ENCODE results near the gene AZGP1. TPM values are rescaled to one million over a fixed set of nuclear protein-coding genes. Genes with fewer than 3 reads are reported as not detected.
A peak's percentile ranks its signal among the peaks of the same experiment; 100 is the strongest.

The AZGP1 gene
- total and polyA plus RNA-seq, 2 of the 13 experiments (the other 11 are each of a cell fraction or from before 2014, with no cell fraction given), result 93.8 to 229 TPM

DNA sequence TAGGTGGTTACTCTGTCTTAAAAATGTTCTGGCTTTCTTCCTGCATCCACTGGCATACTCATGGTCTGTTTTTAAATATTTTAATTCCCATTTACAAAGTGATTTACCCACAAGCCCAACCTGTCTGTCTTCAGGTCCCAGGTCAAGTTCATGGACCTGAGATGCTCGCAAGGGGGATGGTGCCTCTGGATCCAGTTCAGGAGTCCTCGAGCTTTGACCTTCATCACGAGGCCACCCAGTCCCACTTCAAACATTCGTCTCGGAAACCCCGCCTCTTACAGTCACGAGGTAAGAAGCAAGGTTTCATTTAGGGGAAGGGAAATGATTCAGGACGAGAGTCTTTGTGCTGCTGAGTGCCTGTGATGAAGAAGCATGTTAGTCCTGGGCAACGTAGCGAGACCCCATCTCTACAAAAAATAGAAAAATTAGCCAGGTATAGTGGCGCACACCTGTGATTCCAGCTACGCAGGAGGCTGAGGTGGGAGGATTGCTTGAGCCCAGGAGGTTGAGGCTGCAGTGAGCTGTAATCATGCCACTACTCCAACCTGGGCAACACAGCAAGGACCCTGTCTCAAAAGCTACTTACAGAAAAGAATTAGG, 48.3 kb upstream of the AZGP1 start (continued):
- TF ChIP-seq, protein P1, sequence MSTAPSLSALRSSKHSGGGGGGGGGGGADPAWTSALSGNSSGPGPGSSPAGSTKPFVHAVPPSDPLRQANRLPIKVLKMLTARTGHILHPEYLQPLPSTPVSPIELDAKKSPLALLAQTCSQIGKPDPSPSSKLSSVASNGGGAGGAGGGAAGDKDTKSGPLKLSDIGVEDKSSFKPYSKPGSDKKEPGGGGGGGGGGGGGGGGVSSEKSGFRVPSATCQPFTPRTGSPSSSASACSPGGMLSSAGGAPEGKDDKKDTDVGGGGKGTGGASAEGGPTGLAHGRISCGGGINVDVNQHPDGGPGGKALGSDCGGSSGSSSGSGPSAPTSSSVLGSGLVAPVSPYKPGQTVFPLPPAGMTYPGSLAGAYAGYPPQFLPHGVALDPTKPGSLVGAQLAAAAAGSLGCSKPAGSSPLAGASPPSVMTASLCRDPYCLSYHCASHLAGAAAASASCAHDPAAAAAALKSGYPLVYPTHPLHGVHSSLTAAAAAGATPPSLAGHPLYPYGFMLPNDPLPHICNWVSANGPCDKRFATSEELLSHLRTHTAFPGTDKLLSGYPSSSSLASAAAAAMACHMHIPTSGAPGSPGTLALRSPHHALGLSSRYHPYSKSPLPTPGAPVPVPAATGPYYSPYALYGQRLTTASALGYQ (CRISPR knock-in tag; IDR thresholded peaks at IDR 0.05), result no peak
- TF ChIP-seq MIXL1 (CRISPR knock-in tag; IDR thresholded peaks at IDR 0.05) (peak; percentile 58; the same call in 1 of the 2 replicates), HNRNPL (IDR thresholded peaks at IDR 0.05; ENCODE audit: low read depth, low read length) (no peak), ZSCAN21 (CRISPR knock-in tag; IDR thresholded peaks at IDR 0.05; ENCODE audit: borderline replicate concordance) (no peak), SOX5 (CRISPR knock-in tag; IDR thresholded peaks at IDR 0.05; ENCODE audit: borderline replicate concordance) (peak; percentile 58; the same call in 1 of the 2 replicates), SKI (IDR thresholded peaks at IDR 0.05; ENCODE audit: partially characterized antibody) (peak; percentile 97), PPARG (CRISPR knock-in tag; conservative IDR thresholded peaks at IDR 0.05) (peak; percentile 65; the same call in 1 of the 2 replicates), ZNF331 (CRISPR knock-in tag; IDR thresholded peaks at IDR 0.05) (0 out of 2 replicates have a peak, but pooled peaks have one; percentile 28), ZNF274 (CRISPR knock-in tag; IDR thresholded peaks at IDR 0.05) (no peak), RFXANK (CRISPR knock-in tag; IDR thresholded peaks at IDR 0.05) (no peak), ZNF44 (CRISPR knock-in tag; IDR thresholded peaks at IDR 0.05) (no peak), ZNF430 (CRISPR knock-in tag; IDR thresholded peaks at IDR 0.05) (no peak), TEAD2 (CRISPR knock-in tag; IDR thresholded peaks at IDR 0.05) (no peak), ISL2 (CRISPR knock-in tag; IDR thresholded peaks at IDR 0.05) (no peak), NR2F6 (IDR thresholded peaks at IDR 0.05) (peak; percentile 82), NR2F6 (CRISPR knock-in tag; IDR thresholded peaks at IDR 0.05) (peak; percentile 93), ZNF326 (CRISPR knock-in tag; IDR thresholded peaks at IDR 0.05; ENCODE audit: borderline replicate concordance) (no peak), ZSCAN9 (CRISPR knock-in tag; IDR thresholded peaks at IDR 0.05; ENCODE audit: borderline replicate concordance) (no peak), ZNF530 (CRISPR knock-in tag; IDR thresholded peaks at IDR 0.05; ENCODE audit: low read depth) (no peak), YEATS2 (CRISPR knock-in tag; IDR thresholded peaks at IDR 0.05; ENCODE audit: borderline replicate concordance) (peak; percentile 47; the same call in 1 of the 2 replicates), ZNF124 (CRISPR knock-in tag; IDR thresholded peaks at IDR 0.05) (no peak), ZNF441 (CRISPR knock-in tag; IDR thresholded peaks at IDR 0.05; ENCODE audit: borderline replicate concordance) (no peak), REPIN1 (CRISPR knock-in tag; IDR thresholded peaks at IDR 0.05; ENCODE audit: borderline replicate concordance, low read depth) (peak; percentile 77; the same call in 1 of the 2 replicates)
- TF ChIP-seq, protein P2, sequence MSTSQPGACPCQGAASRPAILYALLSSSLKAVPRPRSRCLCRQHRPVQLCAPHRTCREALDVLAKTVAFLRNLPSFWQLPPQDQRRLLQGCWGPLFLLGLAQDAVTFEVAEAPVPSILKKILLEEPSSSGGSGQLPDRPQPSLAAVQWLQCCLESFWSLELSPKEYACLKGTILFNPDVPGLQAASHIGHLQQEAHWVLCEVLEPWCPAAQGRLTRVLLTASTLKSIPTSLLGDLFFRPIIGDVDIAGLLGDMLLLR (CRISPR knock-in tag; IDR thresholded peaks at IDR 0.05), result no peak
- TF ChIP-seq, protein P3, sequence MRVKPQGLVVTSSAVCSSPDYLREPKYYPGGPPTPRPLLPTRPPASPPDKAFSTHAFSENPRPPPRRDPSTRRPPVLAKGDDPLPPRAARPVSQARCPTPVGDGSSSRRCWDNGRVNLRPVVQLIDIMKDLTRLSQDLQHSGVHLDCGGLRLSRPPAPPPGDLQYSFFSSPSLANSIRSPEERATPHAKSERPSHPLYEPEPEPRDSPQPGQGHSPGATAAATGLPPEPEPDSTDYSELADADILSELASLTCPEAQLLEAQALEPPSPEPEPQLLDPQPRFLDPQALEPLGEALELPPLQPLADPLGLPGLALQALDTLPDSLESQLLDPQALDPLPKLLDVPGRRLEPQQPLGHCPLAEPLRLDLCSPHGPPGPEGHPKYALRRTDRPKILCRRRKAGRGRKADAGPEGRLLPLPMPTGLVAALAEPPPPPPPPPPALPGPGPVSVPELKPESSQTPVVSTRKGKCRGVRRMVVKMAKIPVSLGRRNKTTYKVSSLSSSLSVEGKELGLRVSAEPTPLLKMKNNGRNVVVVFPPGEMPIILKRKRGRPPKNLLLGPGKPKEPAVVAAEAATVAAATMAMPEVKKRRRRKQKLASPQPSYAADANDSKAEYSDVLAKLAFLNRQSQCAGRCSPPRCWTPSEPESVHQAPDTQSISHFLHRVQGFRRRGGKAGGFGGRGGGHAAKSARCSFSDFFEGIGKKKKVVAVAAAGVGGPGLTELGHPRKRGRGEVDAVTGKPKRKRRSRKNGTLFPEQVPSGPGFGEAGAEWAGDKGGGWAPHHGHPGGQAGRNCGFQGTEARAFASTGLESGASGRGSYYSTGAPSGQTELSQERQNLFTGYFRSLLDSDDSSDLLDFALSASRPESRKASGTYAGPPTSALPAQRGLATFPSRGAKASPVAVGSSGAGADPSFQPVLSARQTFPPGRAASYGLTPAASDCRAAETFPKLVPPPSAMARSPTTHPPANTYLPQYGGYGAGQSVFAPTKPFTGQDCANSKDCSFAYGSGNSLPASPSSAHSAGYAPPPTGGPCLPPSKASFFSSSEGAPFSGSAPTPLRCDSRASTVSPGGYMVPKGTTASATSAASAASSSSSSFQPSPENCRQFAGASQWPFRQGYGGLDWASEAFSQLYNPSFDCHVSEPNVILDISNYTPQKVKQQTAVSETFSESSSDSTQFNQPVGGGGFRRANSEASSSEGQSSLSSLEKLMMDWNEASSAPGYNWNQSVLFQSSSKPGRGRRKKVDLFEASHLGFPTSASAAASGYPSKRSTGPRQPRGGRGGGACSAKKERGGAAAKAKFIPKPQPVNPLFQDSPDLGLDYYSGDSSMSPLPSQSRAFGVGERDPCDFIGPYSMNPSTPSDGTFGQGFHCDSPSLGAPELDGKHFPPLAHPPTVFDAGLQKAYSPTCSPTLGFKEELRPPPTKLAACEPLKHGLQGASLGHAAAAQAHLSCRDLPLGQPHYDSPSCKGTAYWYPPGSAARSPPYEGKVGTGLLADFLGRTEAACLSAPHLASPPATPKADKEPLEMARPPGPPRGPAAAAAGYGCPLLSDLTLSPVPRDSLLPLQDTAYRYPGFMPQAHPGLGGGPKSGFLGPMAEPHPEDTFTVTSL (CRISPR knock-in tag; IDR thresholded peaks at IDR 0.05; ENCODE audit: borderline replicate concordance), result peak; percentile 73

All from HepG2 (cell line).